Measurements from ENCODE around the gene NARS2.

GRCh38 chr11:78595436-78596130, 20.9 kb upstream of the NARS2 start:
- TF ChIP-seq CTCF (IDR thresholded peaks at IDR 0.05) (no peak), POLR2A (IDR thresholded peaks at IDR 0.05) (no peak), POLR2AphosphoS5 (IDR thresholded peaks at IDR 0.05) (no peak)

All from breast epithelium (tissue), 3 donors.